Activated CD8-positive, alpha-beta memory T cell treated with anti-CD3 and anti-CD28 coated beads for 4 hours (primary cell): ENCODE data around the gene SPNS1.
"Not testable (repeated sequence)": the region's sequence is repeated elsewhere in the genome, so short reads cannot be mapped to it uniquely, and the experiment has no call there.

Experiments used
- DNase-seq, 2 donors: peaks; one replicate each; pipeline ENCODE4 v3.0.0-alpha.2; 2020; ENCODE audit warnings: low read depth in 2 of 2

Gene SPNS1

GRCh38 chr16:28974437-28975157 is at the start of gene SPNS1:
SPNS1 (plus strand) TSS chr16:28974778; CDS start chr16:28975152, 374 bp downstream.
- peak; percentile 86 to 89 for DNase-seq

- peak; percentile 58 to 63 for DNase-seq
These were observed 49.0 kb upstream of the SPNS1 start for GRCh38 chr16:28925386-28926228.

- DNase-seq: not testable (repeated sequence)
These were observed 48.3 kb upstream of the SPNS1 start for GRCh38 chr16:28926284-28926683.

GRCh38 chr16:28927815-28928214 is 46.8 kb upstream of the SPNS1 start:
- no peak for DNase-seq

- DNase-seq: no peak
These were observed 44.4 kb upstream of the SPNS1 start for GRCh38 chr16:28930203-28930602.

GRCh38 chr16:28930652-28931051 is 43.9 kb upstream of the SPNS1 start:
- no peak for DNase-seq

- DNase-seq: no peak
These were observed 42.8 kb upstream of the SPNS1 start, which contains the start of gene CD19 for GRCh38 chr16:28931801-28932225. CD19 (plus strand) TSS chr16:28931971; CDS start chr16:28932001, 30 bp downstream.

- no peak for DNase-seq
These were observed 42.0 kb upstream of the SPNS1 start for GRCh38 chr16:28932339-28933141.

GRCh38 chr16:28933171-28933570 is 41.4 kb upstream of the SPNS1 start:
- DNase-seq: no peak

GRCh38 chr16:28935346-28935745 is 39.2 kb upstream of the SPNS1 start:
- DNase-seq: no peak

- peak; percentile 57 to 68 for DNase-seq
These were observed 38.4 kb upstream of the SPNS1 start for GRCh38 chr16:28935924-28936783.

- DNase-seq: no peak
These were observed 37.8 kb upstream of the SPNS1 start for GRCh38 chr16:28936784-28937155.

- DNase-seq: no peak
These were observed 37.2 kb upstream of the SPNS1 start for GRCh38 chr16:28937222-28937876.

GRCh38 chr16:28938721-28939120 is 35.9 kb upstream of the SPNS1 start:
- no peak for DNase-seq

- not testable (repeated sequence) for DNase-seq
These were observed 34.8 kb upstream of the SPNS1 start for GRCh38 chr16:28939825-28940224.

GRCh38 chr16:28943281-28943680 is 31.3 kb upstream of the SPNS1 start:
- no peak for DNase-seq

- DNase-seq: no peak
These were observed 27.9 kb upstream of the SPNS1 start for GRCh38 chr16:28946681-28947080.

- peak; percentile 99 for DNase-seq
These were observed 23.7 kb upstream of the SPNS1 start, which contains the start of gene NFATC2IP for GRCh38 chr16:28950648-28951409. NFATC2IP (plus strand) TSS chr16:28950937; CDS start chr16:28951012, 75 bp downstream.

GRCh38 chr16:28951410-28951943 is 23.1 kb upstream of the SPNS1 start:
- peak in 1 of 2 donors; percentile 7 for DNase-seq
